GM18502 (cell line): Measurements from ENCODE around the gene SORL1-AS1.
A peak's percentile ranks its signal among the peaks of the same experiment; 100 is the strongest.

Experiments
- ATAC-seq: cut with Tn5 transposase; IDR thresholded peaks from one replicate; pipeline ENCODE4 v1.9.1; 2021; ENCODE audit warnings: mild to moderate bottlenecking; ENCODE audit not compliant: unreplicated experiment, poor library complexity

The SORL1-AS1 gene

GRCh38 chr11:121478226-121478894 is 25.6 kb upstream of the SORL1-AS1 start:
- no peak for ATAC-seq

- ATAC-seq, result no peak
These were observed 23.7 kb upstream of the SORL1-AS1 start for GRCh38 chr11:121476379-121477032.

GRCh38 chr11:121474680-121475079 is 21.9 kb upstream of the SORL1-AS1 start:
- ATAC-seq, result no peak

- ATAC-seq, result no peak
These were observed 20.5 kb upstream of the SORL1-AS1 start for GRCh38 chr11:121473064-121473777.

- no peak for ATAC-seq
These were observed 19.5 kb upstream of the SORL1-AS1 start for GRCh38 chr11:121472312-121472711.

- ATAC-seq, result no peak
These were observed 18.4 kb upstream of the SORL1-AS1 start for GRCh38 chr11:121471167-121471566.

- ATAC-seq, result no peak
These were observed 17.1 kb upstream of the SORL1-AS1 start for GRCh38 chr11:121469910-121470309.

GRCh38 chr11:121467965-121468364 is 15.2 kb upstream of the SORL1-AS1 start:
- ATAC-seq, result peak; percentile 65

GRCh38 chr11:121467471-121467870 is 14.7 kb upstream of the SORL1-AS1 start:
- no peak for ATAC-seq

- ATAC-seq, result no peak
These were observed 13.5 kb upstream of the SORL1-AS1 start for GRCh38 chr11:121466063-121466794.

GRCh38 chr11:121465709-121466062 is 12.9 kb upstream of the SORL1-AS1 start:
- no peak for ATAC-seq

- ATAC-seq, result no peak
These were observed 11.7 kb upstream of the SORL1-AS1 start for GRCh38 chr11:121464352-121464946.

- no peak for ATAC-seq
These were observed 11.0 kb upstream of the SORL1-AS1 start for GRCh38 chr11:121463689-121464335.

- ATAC-seq, result no peak
These were observed 9.1 kb upstream of the SORL1-AS1 start for GRCh38 chr11:121461843-121462242.

GRCh38 chr11:121460941-121461514 is 8.3 kb upstream of the SORL1-AS1 start:
- no peak for ATAC-seq

GRCh38 chr11:121459413-121460017 is 6.7 kb upstream of the SORL1-AS1 start:
- ATAC-seq, result no peak

GRCh38 chr11:121458551-121458950 is 5.8 kb upstream of the SORL1-AS1 start:
- no peak for ATAC-seq

GRCh38 chr11:121456816-121457431 is 4.2 kb upstream of the SORL1-AS1 start:
- ATAC-seq, result no peak

- no peak for ATAC-seq
These were observed 3.4 kb upstream of the SORL1-AS1 start for GRCh38 chr11:121456151-121456550.
